A673 (cell line): Measurements from ENCODE around the gene DSTYK.

Experiments used
- CTCF ChIP-seq: fragments of 300-800, 200-600 bp; sonication (generic); conservative IDR thresholded peaks from 2 replicates; pipeline ENCODE4 v1.5.1; 2017; ENCODE audit warnings: low read depth, mild to moderate bottlenecking, antibody characterized with exemption, low read length, moderate library complexity, mixed read lengths
- EZH2 ChIP-seq: fragments of 200-600 bp; sonication (generic); IDR thresholded peaks from 2 replicates; pipeline ENCODE4 v1.6.1; 2017; ENCODE audit warnings: borderline replicate concordance, low read depth, mild to moderate bottlenecking, mixed read lengths, antibody characterized with exemption, low read length; ENCODE audit not compliant: poor library complexity, severe bottlenecking

GRCh38 chr1:205237526-205238484, 26.3 kb upstream of the DSTYK start:
- TF ChIP-seq CTCF = no peak
- TF ChIP-seq EZH2 = no peak
